LoVo (cell line): Measurements from ENCODE around the gene ALDH16A1.
A peak's percentile ranks its signal among the peaks of the same experiment; 100 is the strongest.
"Not testable (repeated sequence)": the region's sequence is repeated elsewhere in the genome, so short reads cannot be mapped to it uniquely, and the experiment has no call there.

Source experiments
- DNase-seq: peaks from one replicate; pipeline ENCODE4 v3.0.0-alpha.2; 2016; ENCODE audit warnings: low spot score

The ALDH16A1 gene

DNA sequence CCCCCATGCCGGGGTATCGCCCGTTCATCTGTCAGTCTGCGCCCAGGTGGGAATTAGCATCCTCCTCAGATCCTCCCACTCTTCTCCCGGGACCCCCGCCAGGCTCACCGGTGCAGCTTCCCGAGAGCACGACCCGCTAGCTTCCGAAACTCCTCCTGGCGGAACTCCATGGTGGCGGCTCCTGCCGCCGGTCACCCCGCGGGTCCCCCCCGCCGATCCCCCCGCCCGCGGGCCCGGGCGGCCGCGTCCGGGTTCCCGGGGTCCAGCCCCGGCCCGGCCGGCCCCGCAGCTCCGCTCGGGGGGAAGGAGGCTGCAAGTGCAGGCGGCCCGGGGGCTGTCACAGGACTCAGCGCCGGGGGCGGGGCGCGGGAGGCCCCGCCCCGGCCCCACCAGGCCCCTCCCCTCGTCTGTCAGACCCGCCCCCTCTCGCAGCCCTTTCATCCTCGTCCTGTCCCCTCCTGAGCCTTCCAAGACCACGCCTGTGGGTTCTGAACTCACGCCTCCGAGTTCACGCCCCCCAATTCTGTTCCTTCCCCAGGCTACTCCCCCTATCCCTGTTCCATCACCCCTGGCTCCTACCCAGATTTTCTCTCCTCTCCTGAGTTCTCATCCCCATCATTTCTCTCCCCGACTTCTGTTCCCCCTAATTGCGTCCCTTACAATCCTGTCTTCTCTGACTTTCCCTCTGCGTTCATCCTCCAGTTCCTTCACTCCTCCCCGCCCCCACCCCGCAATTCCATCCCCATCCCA lies 11.6 kb upstream of the ALDH16A1 start, which contains the start of gene SLC17A7:
SLC17A7 (minus strand) TSS at position 318 of the 750 bp plus-strand sequence; CDS start at position 170, 148 bp downstream.
- DNase-seq: peak; percentile 56

GRCh38 chr19:49441960-49442350 lies 11.1 kb upstream of the ALDH16A1 start:
- DNase-seq: no peak

- no peak for DNase-seq
Measured at GRCh38 chr19:49442354-49442753, 10.7 kb upstream of the ALDH16A1 start.

- DNase-seq: peak; percentile 93
Measured at GRCh38 chr19:49442771-49443365, 10.2 kb upstream of the ALDH16A1 start.

DNA sequence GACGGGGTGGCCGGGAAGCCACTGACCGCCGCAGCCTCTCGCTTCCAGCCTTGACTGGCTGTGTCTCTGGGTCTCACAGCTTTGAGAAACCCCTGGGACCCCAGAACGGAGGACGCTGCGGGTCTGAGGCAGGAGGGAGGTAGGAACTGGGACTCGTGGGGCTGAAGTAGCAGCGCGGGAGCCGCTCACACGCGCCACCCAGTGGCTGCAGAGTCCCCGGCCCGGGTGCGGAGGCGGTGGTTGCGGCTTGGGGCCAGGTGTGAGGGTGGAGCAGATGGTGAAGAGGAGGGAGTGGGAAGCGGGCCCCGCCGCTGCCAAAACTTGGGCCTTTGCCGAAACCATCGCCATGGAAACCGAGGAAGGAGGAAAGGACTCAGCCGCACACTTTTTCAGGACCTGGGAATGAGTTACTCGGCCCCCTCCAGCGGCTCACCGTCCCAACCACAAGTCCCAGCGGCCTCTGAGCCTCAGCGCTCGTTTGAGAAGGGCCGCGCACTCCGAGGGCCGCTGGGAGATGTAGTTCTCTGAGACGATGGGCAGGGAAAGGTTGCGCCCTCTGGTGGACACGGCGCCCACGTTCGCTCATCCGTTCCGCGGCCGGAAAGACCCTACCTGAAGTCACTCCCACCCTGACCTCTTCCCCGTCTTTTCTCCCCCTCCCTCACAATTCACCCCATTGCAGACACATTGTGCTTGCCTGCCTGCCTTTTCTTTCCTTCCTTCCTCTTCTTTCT lies 9.5 kb upstream of the ALDH16A1 start:
- DNase-seq: peak; percentile 96

GRCh38 chr19:49444100-49444700 lies 8.8 kb upstream of the ALDH16A1 start:
- not testable (repeated sequence) for DNase-seq

DNA sequence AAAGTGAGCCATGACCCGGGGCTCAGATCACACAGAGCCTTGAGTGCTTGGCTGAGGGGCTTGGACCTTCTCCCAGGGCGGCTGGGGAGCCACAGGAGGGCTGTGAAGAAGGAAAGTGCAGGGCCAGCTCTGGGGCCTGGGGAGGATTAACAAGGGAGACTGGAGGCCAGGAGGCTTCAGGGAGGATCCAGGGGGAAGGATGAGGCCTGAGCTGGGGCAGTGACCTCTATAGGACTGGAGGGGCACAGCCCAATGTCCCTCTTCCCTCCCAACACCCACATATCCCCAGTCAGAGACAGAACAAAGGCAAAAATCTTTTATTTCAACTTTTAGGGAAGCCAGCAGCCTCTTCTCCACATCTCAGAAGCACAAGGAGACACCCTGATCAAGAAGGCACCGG lies 7.0 kb upstream of the ALDH16A1 start:
- no peak for DNase-seq

DNA sequence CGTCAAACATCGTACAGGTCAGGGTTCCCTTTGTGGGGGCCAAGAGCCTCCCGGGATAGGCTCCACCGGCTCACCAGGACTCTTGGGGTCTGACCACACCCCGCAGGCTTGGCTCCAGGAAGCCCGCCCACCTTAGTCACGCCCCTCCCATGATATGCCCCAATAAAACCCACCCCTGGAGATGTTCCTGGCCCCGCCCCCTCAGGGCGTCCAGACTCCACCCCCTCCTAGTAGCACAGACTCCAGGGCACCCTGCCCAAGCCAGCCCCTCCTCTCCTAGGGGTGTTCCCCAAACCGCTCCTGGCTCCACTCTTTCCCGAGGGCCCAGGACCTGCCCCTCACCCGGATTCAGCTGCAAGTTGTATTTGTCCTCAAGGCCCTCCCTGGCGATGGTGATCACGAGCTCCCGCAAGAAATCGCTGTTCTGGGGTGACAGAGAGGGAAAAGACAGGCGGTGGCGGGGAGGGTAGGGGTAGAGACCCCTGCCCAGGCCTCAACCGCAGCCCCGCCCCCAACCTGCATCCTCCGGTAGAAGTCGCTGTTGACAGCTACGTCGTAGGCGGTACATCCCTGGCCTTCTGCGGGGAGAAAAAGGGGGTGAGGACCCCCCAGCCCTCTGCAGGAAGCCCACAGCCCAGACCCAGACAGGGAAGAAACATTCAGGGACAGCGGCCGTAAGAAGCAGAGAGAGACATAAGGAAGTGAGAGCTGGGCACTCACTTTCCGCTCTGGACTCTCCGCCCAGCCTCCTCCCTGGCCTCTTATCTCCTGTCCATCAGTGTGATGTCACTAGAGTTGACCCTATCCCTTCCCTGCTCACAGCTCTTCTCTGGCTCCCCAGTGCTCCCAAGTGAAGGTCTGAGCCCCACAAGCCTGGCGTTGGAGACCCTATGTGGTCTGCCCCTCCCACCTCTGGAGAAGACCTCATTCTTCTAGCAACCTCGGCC lies 5.3 kb upstream of the ALDH16A1 start:
- no peak for DNase-seq

GRCh38 chr19:49448432-49448786 lies 4.6 kb upstream of the ALDH16A1 start:
- DNase-seq: no peak

DNA sequence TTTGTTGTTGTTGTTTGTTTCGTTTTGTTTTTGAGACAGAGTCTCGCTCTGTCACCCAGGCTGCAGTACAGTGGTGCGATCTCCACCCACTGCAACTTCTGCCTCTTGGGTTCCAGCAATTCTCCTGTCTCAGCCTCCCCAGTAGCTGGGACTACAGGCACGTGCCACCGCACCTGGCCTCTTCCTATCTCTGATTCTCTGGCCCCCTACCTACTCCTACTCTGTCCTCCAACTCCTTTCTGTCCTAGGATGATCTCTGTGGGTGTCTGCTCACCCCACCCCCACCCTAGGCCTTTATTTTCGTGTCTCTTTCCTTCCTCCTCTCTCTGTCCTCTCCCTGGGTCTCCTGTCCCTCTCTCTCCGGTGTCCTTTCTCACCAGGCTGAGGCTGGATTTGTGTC lies 2.6 kb upstream of the ALDH16A1 start:
- no peak for DNase-seq

GRCh38 chr19:49451430-49452181 lies 1.4 kb upstream of the ALDH16A1 start, which contains the start of gene PIH1D1:
PIH1D1 (minus strand) TSS chr19:49451814; CDS start chr19:49451574, 240 bp downstream.
- peak; percentile 99 for DNase-seq

DNA sequence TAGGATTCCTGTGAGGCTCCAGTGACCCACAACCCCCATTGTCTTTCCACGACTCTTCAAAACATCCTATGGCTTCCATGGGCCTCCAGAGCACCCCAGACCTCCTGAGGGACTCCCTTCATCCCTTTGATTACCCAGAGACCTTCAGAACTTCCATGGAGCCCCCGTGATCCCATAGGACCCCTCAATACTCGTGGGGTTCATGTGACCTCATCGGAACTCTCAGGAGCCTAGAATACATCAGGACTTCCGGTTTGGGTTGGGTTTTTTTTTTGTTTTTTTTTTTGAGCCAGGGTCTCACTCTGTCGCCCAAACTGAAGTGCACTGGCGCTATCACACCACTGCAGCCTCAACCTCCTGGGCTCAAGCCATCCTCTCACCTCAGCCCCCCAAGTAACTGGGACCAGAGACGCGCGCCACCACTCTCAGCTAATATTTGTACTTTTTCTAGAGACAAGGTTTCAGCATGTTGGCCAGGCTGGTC lies 774 bp downstream of the ALDH16A1 start:
- no peak for DNase-seq

DNA sequence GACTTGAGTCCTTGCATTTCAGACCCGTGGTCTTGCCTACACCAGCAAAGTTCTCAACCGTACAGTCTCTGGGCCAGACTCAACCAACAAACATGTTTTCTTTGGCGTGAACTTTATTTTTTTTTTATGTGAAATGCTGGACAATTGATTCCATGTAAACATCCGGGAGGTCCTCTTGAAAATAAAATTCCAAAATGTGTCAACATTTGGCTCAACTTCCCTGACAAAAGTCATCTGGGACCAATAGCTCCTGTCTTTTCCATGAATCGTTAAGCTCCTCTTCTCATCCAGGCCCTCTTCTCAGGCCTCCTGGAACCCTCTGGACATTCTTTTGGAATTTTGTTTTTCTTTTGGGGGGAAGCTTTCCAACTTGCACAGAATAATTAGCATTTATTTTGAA lies 2.7 kb downstream of the ALDH16A1 start:
- no peak for DNase-seq

- no peak for DNase-seq
Measured at GRCh38 chr19:49456326-49456725, 3.3 kb downstream of the ALDH16A1 start.

- DNase-seq: no peak
Measured at GRCh38 chr19:49458567-49458903, 5.5 kb downstream of the ALDH16A1 start.

DNA sequence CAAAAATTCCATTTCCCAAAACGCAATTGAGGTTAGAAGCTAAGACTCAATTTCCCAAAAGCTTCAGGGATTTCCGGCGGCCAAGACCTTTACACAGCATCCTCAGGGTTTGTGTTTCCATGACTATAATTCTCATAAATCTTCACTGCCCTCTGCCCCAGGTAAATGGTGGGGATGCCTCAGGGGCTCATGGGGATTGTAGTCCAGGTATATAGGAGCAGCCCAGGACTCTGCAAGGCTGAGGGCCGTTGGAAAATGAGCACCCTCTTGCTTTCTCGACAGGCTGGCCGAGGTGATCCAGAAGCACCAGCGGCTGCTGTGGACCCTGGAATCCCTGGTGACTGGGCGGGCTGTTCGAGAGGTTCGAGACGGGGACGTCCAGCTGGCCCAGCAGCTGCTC lies 6.4 kb downstream of the ALDH16A1 start:
- DNase-seq: no peak

DNA sequence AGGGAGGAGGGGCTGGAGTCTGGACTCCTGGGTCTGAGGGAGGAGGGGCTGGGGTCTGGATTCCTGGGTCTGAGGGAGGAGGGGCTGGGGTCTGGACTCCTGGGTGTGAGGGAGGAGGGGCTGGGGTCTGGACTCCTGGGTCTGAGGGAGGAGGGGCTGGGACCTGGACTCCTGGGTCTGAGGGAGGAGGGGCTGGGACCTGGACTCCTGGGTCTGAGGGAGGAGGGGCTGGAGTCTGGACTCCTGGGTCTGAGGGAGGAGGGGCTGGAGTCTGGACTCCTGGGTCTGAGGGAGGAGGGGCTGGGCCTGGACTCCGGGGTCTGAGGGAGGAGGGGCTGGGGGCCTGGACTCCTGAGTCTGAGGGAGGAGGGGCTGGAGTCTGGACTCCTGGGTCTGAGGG lies 8.1 kb downstream of the ALDH16A1 start:
- DNase-seq: not testable (repeated sequence)

DNA sequence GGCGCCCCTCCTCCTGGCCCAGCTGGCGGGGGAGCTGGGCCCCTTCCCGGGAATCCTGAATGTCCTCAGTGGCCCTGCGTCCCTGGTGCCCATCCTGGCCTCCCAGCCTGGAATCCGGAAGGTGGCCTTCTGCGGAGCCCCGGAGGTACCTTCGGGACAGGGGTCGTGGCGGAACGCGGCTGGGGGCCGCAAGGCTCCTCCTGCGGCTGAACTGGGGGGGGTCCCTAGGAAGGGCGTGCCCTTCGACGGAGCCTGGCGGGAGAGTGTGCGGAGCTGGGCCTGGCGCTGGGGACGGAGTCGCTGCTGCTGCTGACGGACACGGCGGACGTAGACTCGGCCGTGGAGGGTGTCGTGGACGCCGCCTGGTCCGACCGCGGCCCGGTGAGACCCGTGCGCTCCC lies 8.6 kb downstream of the ALDH16A1 start:
- no peak for DNase-seq

- no peak for DNase-seq
Measured at GRCh38 chr19:49462492-49462891, 9.5 kb downstream of the ALDH16A1 start.

DNA sequence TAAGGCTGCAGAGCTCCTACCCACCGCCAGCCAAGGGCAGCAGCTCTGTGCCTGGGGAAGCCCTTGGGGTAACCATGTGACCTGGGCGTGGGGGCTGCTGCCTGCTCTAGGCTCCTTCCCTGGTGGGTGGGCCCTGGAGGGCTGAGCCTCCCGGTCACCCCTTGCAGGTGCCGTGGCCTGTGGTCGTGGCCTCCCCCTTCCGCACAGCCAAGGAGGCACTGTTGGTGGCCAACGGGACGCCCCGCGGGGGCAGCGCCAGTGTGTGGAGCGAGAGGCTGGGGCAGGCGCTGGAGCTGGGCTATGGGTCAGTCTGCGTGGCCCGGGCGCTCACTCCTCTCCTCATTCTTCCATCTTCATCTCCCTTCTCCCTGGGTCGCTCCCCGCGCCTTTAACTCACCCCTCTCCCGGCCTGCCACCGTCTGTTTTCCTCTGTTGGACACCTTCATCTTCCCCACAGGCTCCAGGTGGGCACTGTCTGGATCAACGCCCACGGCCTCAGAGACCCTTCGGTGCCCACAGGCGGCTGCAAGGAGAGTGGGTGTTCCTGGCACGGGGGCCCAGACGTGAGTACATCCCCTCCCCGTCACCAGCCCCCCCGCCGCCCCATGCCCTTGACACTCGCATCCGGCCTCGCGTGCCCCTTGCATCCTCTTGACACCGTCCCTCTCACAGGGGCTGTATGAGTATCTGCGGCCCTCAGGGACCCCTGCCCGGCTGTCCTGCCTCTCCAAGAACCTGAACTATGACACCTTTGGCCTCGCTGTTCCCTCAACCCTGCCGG lies 11.1 kb downstream of the ALDH16A1 start:
- DNase-seq: no peak
